AG09319 (cell line): ENCODE results near the gene TP53AIP1.

Source experiments
- DNase-seq: peaks from one replicate; pipeline ENCODE4 v3.0.0-alpha.2; 2010; ENCODE audit warnings: low read depth; ENCODE audit errors: extremely low read depth
- TF ChIP-seq, protein P1 (sequence below): IDR thresholded peaks from 2 replicates; pipeline ENCODE4 v1.5.1; 2011; ENCODE audit warnings: low read depth, mild to moderate bottlenecking, inconsistent platforms, low read length, moderate library complexity

The TP53AIP1 gene

DNA sequence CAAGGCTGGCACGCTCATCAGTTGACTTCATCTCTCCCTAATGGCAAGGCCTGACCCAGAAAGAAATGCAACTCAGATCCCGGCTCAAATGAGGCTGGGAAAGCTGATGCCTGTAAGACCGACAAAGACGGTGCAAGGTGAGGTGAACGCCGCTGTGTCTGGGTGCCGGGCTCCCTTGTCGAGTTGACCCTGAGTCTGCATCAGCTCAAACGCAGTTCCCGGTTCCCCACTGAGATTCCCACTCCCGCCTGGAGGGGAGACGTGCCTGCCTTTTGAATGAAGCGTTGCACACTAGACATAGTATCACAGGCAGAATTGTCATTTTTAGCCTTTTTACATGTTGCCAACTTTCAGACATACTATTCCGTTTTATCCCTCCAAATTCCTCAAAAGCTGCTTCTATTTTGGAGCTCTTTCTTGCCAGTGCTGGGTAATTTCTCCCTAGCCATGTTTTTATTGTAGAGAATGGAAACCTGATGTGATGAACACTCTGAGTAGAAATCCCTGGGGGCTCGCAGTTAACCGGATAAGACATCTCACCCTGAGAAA, 831 bp upstream of the TP53AIP1 start:
- no peak for DNase-seq
- TF ChIP-seq, protein P1, sequence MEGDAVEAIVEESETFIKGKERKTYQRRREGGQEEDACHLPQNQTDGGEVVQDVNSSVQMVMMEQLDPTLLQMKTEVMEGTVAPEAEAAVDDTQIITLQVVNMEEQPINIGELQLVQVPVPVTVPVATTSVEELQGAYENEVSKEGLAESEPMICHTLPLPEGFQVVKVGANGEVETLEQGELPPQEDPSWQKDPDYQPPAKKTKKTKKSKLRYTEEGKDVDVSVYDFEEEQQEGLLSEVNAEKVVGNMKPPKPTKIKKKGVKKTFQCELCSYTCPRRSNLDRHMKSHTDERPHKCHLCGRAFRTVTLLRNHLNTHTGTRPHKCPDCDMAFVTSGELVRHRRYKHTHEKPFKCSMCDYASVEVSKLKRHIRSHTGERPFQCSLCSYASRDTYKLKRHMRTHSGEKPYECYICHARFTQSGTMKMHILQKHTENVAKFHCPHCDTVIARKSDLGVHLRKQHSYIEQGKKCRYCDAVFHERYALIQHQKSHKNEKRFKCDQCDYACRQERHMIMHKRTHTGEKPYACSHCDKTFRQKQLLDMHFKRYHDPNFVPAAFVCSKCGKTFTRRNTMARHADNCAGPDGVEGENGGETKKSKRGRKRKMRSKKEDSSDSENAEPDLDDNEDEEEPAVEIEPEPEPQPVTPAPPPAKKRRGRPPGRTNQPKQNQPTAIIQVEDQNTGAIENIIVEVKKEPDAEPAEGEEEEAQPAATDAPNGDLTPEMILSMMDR = no peak

DNA sequence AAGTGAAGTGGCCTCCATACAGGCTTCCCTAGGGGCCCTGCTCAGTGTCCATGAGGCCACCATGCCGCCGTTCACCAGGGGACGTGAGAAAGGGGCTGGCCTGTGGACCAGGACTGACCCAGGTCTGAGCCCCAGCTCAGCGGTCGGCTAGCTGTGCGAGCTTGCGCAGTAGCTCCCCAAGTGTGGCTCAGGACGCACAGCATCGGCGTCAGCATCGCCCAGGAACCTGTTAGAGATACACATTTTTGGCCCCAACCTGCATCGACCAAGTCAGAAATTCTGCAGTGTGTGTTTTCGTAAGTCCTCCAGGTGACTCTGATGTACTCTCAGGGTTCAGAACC, 429 bp downstream of the TP53AIP1 start:
- DNase-seq = no peak
- TF ChIP-seq, protein P1 = no peak

DNA sequence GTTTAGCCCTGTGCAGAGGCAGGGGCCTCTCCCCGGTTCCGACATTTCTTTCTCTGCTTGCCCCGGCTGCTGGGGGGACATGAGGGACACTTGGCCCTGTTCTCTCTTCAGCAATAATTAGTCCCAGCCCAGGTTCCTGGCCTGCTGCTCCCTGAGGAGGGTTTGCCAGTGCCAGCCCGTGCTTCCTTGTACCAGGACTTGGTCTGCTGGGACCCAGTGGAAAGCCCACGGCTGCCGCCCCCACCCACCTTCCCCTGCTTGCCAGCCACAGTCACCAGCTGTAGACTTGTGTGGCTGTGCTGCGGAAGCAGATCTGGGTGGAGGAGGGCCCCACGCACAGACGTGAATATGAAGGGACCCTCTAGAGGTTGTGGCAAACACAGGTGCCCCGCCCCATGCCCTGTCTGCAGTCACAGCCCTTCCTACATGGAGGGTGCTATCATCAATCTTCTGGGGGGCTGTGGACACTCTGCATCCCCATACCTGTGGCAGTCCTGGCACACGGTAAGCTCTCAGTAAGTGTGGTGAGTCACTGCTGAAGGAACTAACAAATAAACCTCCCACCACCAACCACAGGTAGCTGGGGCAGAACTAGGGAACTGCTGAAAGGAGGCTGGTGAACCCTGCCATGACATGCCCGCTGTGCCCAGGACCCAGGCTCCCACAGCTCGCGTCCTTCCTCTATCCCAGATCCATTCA, 949 bp downstream of the TP53AIP1 start:
- DNase-seq = no peak

DNA sequence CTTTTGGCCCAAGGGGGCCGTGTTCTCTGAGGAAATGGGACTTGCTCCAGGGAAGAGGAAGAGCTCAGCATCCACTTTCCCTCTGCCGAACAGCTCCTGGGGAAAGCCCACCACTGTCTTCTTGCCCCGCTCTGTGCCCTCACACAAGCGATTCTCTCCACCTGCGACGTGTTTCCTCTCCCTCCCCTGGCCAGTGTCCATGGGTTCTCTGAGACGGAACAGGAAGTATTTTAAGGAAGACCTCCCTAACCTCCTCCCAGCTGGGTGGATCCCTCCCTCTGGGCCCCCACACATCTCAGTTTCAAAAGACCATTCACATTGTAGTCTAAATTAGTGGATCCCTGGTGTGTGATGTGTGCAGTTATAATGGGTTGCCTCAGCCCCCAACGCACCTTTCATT, 1.6 kb downstream of the TP53AIP1 start:
- TF ChIP-seq, protein P1 = no peak
- no peak for DNase-seq

More for the DNA sequence above, 949 bp downstream of the TP53AIP1 start:
- TF ChIP-seq, protein P1 = no peak

DNA sequence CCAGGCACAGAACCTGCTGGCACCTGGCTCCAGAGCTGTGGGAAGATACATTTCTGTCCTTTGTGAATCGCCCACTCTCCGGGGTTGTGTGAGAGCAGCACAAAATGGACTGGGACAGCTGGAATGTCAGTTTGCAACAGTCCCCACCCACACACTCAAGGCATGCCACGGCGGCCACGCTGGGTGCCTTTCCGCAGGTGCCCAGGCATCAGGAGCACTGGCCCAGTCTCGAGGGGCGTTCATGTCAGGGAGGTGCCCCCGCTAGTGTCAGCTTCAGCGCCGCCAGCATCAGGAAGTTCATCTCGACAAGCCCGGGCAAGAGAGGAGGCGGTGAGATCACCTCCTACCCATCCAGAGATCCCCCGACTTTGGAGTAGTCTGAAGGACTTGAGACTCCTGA, 2.1 kb downstream of the TP53AIP1 start:
- TF ChIP-seq, protein P1 = no peak
- DNase-seq = no peak

DNA sequence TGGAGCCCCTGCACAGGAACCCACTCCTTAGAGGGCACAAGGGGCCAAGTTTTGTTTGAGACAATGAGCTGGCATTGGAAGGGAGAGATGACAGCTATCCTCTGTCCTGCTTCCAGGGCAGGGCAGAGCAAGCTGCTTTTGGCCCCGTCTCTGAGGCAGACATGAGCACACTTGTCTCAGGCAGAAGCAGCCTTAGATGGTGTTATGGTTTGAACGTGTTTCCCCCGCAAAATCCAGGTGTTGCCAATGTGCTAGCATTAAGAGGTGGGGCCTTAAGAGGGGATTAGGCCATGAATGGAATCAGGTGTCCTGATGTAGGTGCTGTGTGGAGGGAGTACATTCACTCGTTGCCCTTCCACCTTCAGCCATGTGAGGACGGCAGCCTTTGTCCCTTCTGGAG, 2.5 kb downstream of the TP53AIP1 start:
- DNase-seq = no peak
- TF ChIP-seq, protein P1 = no peak

DNA sequence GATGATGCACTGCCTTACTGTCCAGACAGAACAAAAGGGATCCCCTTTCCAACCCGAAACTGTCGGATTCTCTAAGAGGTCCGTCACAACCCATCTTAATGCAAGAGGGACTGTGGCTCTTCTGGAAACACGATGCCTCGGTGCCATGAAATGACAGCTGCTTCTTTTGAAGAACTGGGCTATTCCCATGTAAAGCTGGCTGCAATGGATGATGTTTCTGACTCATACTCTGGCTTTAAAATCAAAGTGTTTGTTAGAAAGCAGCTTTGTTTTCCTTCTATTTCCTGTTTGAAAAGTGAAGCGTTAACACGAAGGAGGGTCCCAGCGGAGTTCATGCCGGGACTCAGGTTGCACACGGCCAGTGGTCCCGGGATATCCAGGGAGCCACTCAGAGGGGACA, 3.1 kb downstream of the TP53AIP1 start:
- TF ChIP-seq, protein P1 = no peak
- no peak for DNase-seq
